Type B pancreatic cell (in vitro differentiated cells): ENCODE data around the gene NMNAT3. TPM values are rescaled to one million over a fixed set of nuclear protein-coding genes. Genes with fewer than 3 reads are reported as not detected.

Source experiments
- DNase-seq: peaks from one replicate; pipeline ENCODE4 v3.0.0; 2021; ENCODE audit warnings: mixed read lengths; ENCODE audit not compliant: unreplicated experiment; ENCODE audit errors: extremely low spot score
- H3K27ac Mint-ChIP-seq: 2 replicates; pipeline ENCODE4 v1.8.0; 2021; ENCODE audit warnings: mild to moderate bottlenecking, mixed read lengths
- H3K27me3 Mint-ChIP-seq: 2 replicates; pipeline ENCODE4 v1.8.0; 2021; ENCODE audit warnings: mixed read lengths
- H3K36me3 Mint-ChIP-seq: 2 replicates; pipeline ENCODE4 v1.8.0; 2021; ENCODE audit warnings: mixed read lengths
- H3K4me1 Mint-ChIP-seq: one replicate; pipeline ENCODE4 v1.8.0; 2021; ENCODE audit warnings: mixed read lengths; ENCODE audit not compliant: unreplicated experiment
- H3K4me3 Mint-ChIP-seq: 2 replicates; pipeline ENCODE4 v1.8.0; 2021; ENCODE audit warnings: mild to moderate bottlenecking, mixed read lengths
- H3K9me3 Mint-ChIP-seq: 2 replicates; pipeline ENCODE4 v1.8.0; 2021; ENCODE audit warnings: mixed read lengths
- total RNA-seq: library from RNA; stranded (reverse); gene quantifications from 2 replicates; pipeline ENCODE4 v1.2.1, GENCODE V29; 2021; ENCODE audit warnings: low replicate concordance
- TF ChIP-seq, protein P1 (sequence below): fragments of 200-600 bp; sonication (generic); conservative IDR thresholded peaks from 2 replicates; pipeline ENCODE4 v1.5.0; 2021; ENCODE audit warnings: antibody characterized with exemption, mild to moderate bottlenecking

Gene NMNAT3
- total RNA-seq, 1 donor from 2014 or later: 7.1 TPM

DNA sequence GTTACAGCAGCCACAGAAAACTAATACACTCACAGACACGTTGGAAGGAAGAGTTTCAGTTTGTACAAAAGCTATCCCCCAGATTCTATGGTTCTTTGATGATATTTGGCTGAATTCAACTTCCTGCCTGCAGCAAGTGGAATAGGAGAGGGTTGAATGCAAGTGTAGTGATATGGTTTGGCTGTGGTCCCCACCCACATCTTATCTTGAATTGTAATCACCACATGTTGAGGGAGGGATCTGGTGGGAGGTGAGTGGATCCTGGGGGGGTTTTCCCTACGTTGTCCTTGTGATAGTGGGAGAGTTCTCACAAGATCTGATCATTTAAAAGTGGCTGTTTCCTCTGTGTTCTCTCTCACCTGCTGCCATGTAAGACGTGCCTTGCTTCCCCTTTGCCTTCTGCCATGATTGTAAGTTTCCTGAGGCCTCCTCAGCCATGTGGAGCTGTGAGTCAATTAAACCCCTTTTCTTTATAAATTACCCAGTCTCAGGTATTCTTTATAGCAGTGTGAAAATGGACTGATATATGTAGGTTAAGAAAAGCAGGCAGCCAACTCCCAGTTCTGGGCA is 29.8 kb downstream of the NMNAT3 start:
- H3K36me3 Mint-ChIP-seq: no peaks in the 10 kb centered on the region
- H3K4me3 Mint-ChIP-seq: no peak overlapping the region
- no peak overlapping the region for H3K27ac Mint-ChIP-seq
- TF ChIP-seq, protein P1, sequence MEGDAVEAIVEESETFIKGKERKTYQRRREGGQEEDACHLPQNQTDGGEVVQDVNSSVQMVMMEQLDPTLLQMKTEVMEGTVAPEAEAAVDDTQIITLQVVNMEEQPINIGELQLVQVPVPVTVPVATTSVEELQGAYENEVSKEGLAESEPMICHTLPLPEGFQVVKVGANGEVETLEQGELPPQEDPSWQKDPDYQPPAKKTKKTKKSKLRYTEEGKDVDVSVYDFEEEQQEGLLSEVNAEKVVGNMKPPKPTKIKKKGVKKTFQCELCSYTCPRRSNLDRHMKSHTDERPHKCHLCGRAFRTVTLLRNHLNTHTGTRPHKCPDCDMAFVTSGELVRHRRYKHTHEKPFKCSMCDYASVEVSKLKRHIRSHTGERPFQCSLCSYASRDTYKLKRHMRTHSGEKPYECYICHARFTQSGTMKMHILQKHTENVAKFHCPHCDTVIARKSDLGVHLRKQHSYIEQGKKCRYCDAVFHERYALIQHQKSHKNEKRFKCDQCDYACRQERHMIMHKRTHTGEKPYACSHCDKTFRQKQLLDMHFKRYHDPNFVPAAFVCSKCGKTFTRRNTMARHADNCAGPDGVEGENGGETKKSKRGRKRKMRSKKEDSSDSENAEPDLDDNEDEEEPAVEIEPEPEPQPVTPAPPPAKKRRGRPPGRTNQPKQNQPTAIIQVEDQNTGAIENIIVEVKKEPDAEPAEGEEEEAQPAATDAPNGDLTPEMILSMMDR: no peak
- H3K9me3 Mint-ChIP-seq: no peaks in the 10 kb centered on the region
- no peak for DNase-seq
- H3K4me1 Mint-ChIP-seq: no peaks in the 10 kb centered on the region
- H3K27me3 Mint-ChIP-seq: no peaks in the 10 kb centered on the region

DNA sequence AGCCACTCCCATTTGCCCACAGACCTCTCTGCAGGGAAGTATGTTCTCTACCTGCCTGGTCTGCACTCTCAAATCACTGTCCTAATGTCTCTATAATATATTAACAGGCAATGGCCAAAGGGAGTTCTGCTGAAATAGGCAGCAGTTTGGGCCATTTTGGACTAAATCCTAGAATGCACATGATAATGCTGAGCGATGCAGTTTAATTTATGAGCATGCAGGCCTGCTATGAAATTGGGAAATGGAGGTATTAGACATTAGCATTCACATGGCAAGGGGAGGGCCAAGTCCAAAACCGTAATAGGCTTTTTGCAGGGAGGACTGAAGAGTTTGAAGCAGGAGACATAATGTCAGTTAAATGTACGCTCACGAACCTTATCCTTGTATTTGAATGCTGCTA is 31.3 kb downstream of the NMNAT3 start:
- H3K9me3 Mint-ChIP-seq: no peaks in the 10 kb centered on the region
- no peaks in the 10 kb centered on the region for H3K36me3 Mint-ChIP-seq
- H3K27ac Mint-ChIP-seq: no peak overlapping the region
- no peak for DNase-seq
- TF ChIP-seq, protein P1: no peak
- H3K4me1 Mint-ChIP-seq: no peaks in the 10 kb centered on the region
- no peak overlapping the region for H3K4me3 Mint-ChIP-seq
- no peaks in the 10 kb centered on the region for H3K27me3 Mint-ChIP-seq

DNA sequence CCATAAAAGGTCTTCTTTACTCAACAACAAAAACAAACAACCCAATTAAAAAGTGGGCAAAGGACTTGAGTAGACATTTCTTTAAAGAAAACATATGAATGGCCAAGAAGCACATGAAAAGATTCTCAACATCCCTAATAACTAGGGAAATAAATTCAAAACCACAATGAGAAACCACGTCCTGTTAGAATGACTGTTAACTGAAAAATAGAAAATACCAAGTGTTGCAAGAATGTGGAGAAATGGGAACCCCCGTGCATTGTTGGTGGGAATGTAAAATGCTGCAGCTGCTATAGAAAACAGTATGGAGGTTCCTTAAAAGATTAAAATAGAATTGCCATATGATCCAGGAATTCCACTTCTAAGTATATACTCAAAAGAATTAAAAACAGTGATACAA is 34.8 kb downstream of the NMNAT3 start:
- H3K27me3 Mint-ChIP-seq: no peaks in the 10 kb centered on the region
- no peak overlapping the region for H3K4me3 Mint-ChIP-seq
- H3K9me3 Mint-ChIP-seq: no peaks in the 10 kb centered on the region
- H3K36me3 Mint-ChIP-seq: no peaks in the 10 kb centered on the region
- H3K4me1 Mint-ChIP-seq: no peaks in the 10 kb centered on the region
- TF ChIP-seq, protein P1: no peak
- no peak overlapping the region for H3K27ac Mint-ChIP-seq
- DNase-seq: no peak

DNA sequence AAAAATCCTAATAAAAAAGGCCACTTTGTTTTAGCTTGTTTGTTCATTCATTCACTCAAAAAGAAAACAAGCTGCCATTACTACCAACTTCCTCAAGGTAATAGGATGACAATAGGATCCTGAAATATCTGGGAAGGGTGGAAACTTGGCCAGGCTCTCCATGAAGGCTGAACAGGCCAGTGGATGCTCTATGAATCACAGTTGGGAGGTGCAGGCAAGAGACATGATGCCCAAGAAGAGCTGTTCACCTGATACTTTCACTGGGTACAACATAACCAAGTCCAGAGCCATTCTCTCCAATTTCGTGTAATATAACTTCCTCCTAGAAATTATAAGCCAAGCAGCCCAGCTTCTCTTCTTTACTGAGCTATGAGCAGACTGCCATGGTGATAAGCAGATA is 37.3 kb downstream of the NMNAT3 start:
- Mint-ChIP-seq H3K4me3 (no peak overlapping the region), H3K27ac (no peak overlapping the region), H3K36me3 (peaks cover 4% of the 10 kb centered on the region), H3K27me3 (no peaks in the 10 kb centered on the region), H3K9me3 (no peaks in the 10 kb centered on the region), H3K4me1 (no peaks in the 10 kb centered on the region)
- TF ChIP-seq, protein P1: no peak
- DNase-seq: no peak

DNA sequence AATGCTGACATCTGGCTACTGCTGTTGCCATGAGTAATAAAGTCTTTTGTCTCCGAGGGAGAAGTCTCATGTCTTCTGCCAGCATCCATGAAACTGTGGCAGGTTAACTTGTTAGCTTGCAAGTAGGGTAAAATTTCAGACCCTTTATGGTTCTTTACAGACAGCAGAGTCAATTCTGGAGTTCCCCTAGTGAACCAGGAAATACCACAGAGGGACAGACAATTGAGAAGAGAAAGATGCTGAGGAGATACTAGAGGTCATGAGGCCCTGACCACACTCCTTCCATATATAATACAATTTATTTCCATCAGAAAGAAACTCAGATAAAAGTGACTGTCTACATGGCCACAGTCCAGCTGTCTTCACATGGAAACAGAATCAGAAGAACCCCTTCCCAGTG is 38.1 kb downstream of the NMNAT3 start:
- Mint-ChIP-seq H3K27me3 (no peaks in the 10 kb centered on the region), H3K9me3 (no peaks in the 10 kb centered on the region), H3K27ac (no peak overlapping the region), H3K36me3 (peaks cover 4% of the 10 kb centered on the region), H3K4me3 (no peak overlapping the region), H3K4me1 (peaks cover 1% of the 10 kb centered on the region)
- TF ChIP-seq, protein P1: no peak
- no peak for DNase-seq

DNA sequence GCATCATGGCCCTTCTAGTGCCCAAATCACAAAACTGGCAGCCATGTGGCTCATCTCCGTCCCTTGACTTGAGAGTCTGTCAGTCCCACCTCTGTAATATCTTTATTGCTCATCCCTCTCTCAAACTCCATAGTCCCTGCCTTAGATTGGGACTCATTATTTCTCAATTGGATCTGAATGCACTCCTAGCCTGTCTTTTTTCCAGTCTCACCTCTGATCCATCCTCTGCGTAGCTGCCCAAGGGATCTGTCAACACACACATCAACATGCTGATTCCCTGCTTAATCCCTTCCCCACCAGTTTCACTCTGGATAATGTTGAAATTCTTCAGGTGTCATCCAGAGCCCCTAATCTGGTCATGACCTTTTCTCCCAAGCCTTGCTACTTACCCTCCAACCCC is 39.3 kb downstream of the NMNAT3 start:
- Mint-ChIP-seq H3K9me3 (no peaks in the 10 kb centered on the region), H3K27ac (no peak overlapping the region), H3K4me1 (peaks cover 13% of the 10 kb centered on the region), H3K27me3 (no peaks in the 10 kb centered on the region), H3K36me3 (peaks cover 4% of the 10 kb centered on the region), H3K4me3 (no peak overlapping the region)
- TF ChIP-seq, protein P1: no peak
- DNase-seq: no peak
